ENCODE measurements around the gene C2orf49.

C2orf49 gene

GRCh38 chr2:105371156-105371555 lies 33.8 kb downstream of the C2orf49 start:
- peaks cover 0 to 23% of the 10 kb centered on the region in 2 donors for H3K4me1 ChIP-seq (ENCODE audit: control insufficient read depth in 2 of 2, insufficient read depth in 2 of 2, low read length in 2 of 2)
- H3K36me3 ChIP-seq (ENCODE audit: control insufficient read depth in 2 of 2, insufficient read depth in 2 of 2, low read length in 2 of 2) = peaks cover 35 to 46% of the 10 kb centered on the region in 2 donors

GRCh38 chr2:105371810-105372209 lies 34.5 kb downstream of the C2orf49 start:
- no peak overlapping the region for H3K27ac ChIP-seq (ENCODE audit: low read depth in 2 of 2, low read length in 2 of 2)
- peaks cover 0 to 23% of the 10 kb centered on the region in 2 donors for H3K4me1 ChIP-seq (ENCODE audit: control insufficient read depth in 2 of 2, insufficient read depth in 2 of 2, low read length in 2 of 2)
- no peaks in the 10 kb centered on the region for H3K9me3 ChIP-seq (ENCODE audit: control insufficient read depth in 2 of 2, low read length in 2 of 2)
- no peaks in the 10 kb centered on the region for H3K27me3 ChIP-seq (ENCODE audit: control insufficient read depth in 2 of 2, insufficient read depth in 2 of 2, low read length in 2 of 2)
- no peak overlapping the region for H3K4me3 ChIP-seq (ENCODE audit: low read length in 2 of 2)
- H3K9ac ChIP-seq (ENCODE audit: low read depth in 1 of 2, low read length in 2 of 2) = no peak overlapping the region
- H3K36me3 ChIP-seq (ENCODE audit: control insufficient read depth in 2 of 2, insufficient read depth in 2 of 2, low read length in 2 of 2) = peaks cover 32 to 47% of the 10 kb centered on the region in 2 donors

More at GRCh38 chr2:105371156-105371555, 33.8 kb downstream of the C2orf49 start:
- H3K27me3 ChIP-seq (ENCODE audit: control insufficient read depth in 2 of 2, insufficient read depth in 2 of 2, low read length in 2 of 2) = no peaks in the 10 kb centered on the region
- H3K9me3 ChIP-seq (ENCODE audit: control insufficient read depth in 2 of 2, low read length in 2 of 2) = no peaks in the 10 kb centered on the region
- no peak overlapping the region for H3K27ac ChIP-seq (ENCODE audit: low read depth in 2 of 2, low read length in 2 of 2)
- H3K9ac ChIP-seq (ENCODE audit: low read depth in 1 of 2, low read length in 2 of 2) = no peak overlapping the region
- H3K4me3 ChIP-seq (ENCODE audit: low read length in 2 of 2) = no peak overlapping the region

- Histone ChIP-seq H3K36me3 (ENCODE audit: control insufficient read depth in 2 of 2, insufficient read depth in 2 of 2, low read length in 2 of 2) (peaks cover 28 to 44% of the 10 kb centered on the region in 2 donors), H3K9me3 (ENCODE audit: control insufficient read depth in 2 of 2, low read length in 2 of 2) (no peaks in the 10 kb centered on the region), H3K9ac (ENCODE audit: low read depth in 1 of 2, low read length in 2 of 2) (no peak overlapping the region), H3K4me1 (ENCODE audit: control insufficient read depth in 2 of 2, insufficient read depth in 2 of 2, low read length in 2 of 2) (peaks cover 0 to 21% of the 10 kb centered on the region in 2 donors), H3K27me3 (ENCODE audit: control insufficient read depth in 2 of 2, insufficient read depth in 2 of 2, low read length in 2 of 2) (no peaks in the 10 kb centered on the region), H3K27ac (ENCODE audit: low read depth in 2 of 2, low read length in 2 of 2) (peak overlapping the region; percentile 53 to 69), H3K4me3 (ENCODE audit: low read length in 2 of 2) (no peak overlapping the region)
Observed at GRCh38 chr2:105373344-105373781, 36.0 kb downstream of the C2orf49 start.

- Histone ChIP-seq H3K4me1 (ENCODE audit: control insufficient read depth in 2 of 2, insufficient read depth in 2 of 2, low read length in 2 of 2) (peaks cover 0 to 16% of the 10 kb centered on the region in 2 donors), H3K9me3 (ENCODE audit: control insufficient read depth in 2 of 2, low read length in 2 of 2) (no peaks in the 10 kb centered on the region), H3K9ac (ENCODE audit: low read depth in 1 of 2, low read length in 2 of 2) (no peak overlapping the region), H3K27ac (ENCODE audit: low read depth in 2 of 2, low read length in 2 of 2) (peak overlapping the region; percentile 53 to 69), H3K36me3 (ENCODE audit: control insufficient read depth in 2 of 2, insufficient read depth in 2 of 2, low read length in 2 of 2) (peaks cover 29 to 48% of the 10 kb centered on the region in 2 donors), H3K4me3 (ENCODE audit: low read length in 2 of 2) (no peak overlapping the region), H3K27me3 (ENCODE audit: control insufficient read depth in 2 of 2, insufficient read depth in 2 of 2, low read length in 2 of 2) (no peaks in the 10 kb centered on the region)
Observed at GRCh38 chr2:105373895-105374401, 36.6 kb downstream of the C2orf49 start.

- H3K4me3 ChIP-seq (ENCODE audit: low read length in 2 of 2) = no peak overlapping the region
- no peak overlapping the region for H3K9ac ChIP-seq (ENCODE audit: low read depth in 1 of 2, low read length in 2 of 2)
- H3K4me1 ChIP-seq (ENCODE audit: control insufficient read depth in 2 of 2, insufficient read depth in 2 of 2, low read length in 2 of 2) = peaks cover 3 to 14% of the 10 kb centered on the region in 2 donors
Observed at GRCh38 chr2:105375001-105375561, 37.7 kb downstream of the C2orf49 start.

GRCh38 chr2:105376010-105376409 lies 38.7 kb downstream of the C2orf49 start:
- no peaks in the 10 kb centered on the region for H3K9me3 ChIP-seq (ENCODE audit: control insufficient read depth in 2 of 2, low read length in 2 of 2)
- H3K4me1 ChIP-seq (ENCODE audit: control insufficient read depth in 2 of 2, insufficient read depth in 2 of 2, low read length in 2 of 2) = peaks cover 3 to 16% of the 10 kb centered on the region in 2 donors
- H3K9ac ChIP-seq (ENCODE audit: low read depth in 1 of 2, low read length in 2 of 2) = no peak overlapping the region
- H3K36me3 ChIP-seq (ENCODE audit: control insufficient read depth in 2 of 2, insufficient read depth in 2 of 2, low read length in 2 of 2) = peaks cover 28 to 49% of the 10 kb centered on the region in 2 donors
- H3K27ac ChIP-seq (ENCODE audit: low read depth in 2 of 2, low read length in 2 of 2) = peak overlapping the region; percentile 17 to 28
- H3K4me3 ChIP-seq (ENCODE audit: low read length in 2 of 2) = no peak overlapping the region
- H3K27me3 ChIP-seq (ENCODE audit: control insufficient read depth in 2 of 2, insufficient read depth in 2 of 2, low read length in 2 of 2) = no peaks in the 10 kb centered on the region

More at GRCh38 chr2:105375001-105375561, 37.7 kb downstream of the C2orf49 start:
- Histone ChIP-seq H3K36me3 (ENCODE audit: control insufficient read depth in 2 of 2, insufficient read depth in 2 of 2, low read length in 2 of 2) (peaks cover 29 to 48% of the 10 kb centered on the region in 2 donors), H3K27me3 (ENCODE audit: control insufficient read depth in 2 of 2, insufficient read depth in 2 of 2, low read length in 2 of 2) (no peaks in the 10 kb centered on the region), H3K9me3 (ENCODE audit: control insufficient read depth in 2 of 2, low read length in 2 of 2) (no peaks in the 10 kb centered on the region), H3K27ac (ENCODE audit: low read depth in 2 of 2, low read length in 2 of 2) (peak overlapping the region; percentile 53 to 69)

GRCh38 chr2:105376789-105377240 lies 39.5 kb downstream of the C2orf49 start:
- Histone ChIP-seq H3K27ac (ENCODE audit: low read depth in 2 of 2, low read length in 2 of 2) (no peak overlapping the region), H3K9ac (ENCODE audit: low read depth in 1 of 2, low read length in 2 of 2) (no peak overlapping the region), H3K4me3 (ENCODE audit: low read length in 2 of 2) (no peak overlapping the region), H3K9me3 (ENCODE audit: control insufficient read depth in 2 of 2, low read length in 2 of 2) (no peaks in the 10 kb centered on the region), H3K4me1 (ENCODE audit: control insufficient read depth in 2 of 2, insufficient read depth in 2 of 2, low read length in 2 of 2) (peaks cover 3 to 16% of the 10 kb centered on the region in 2 donors), H3K27me3 (ENCODE audit: control insufficient read depth in 2 of 2, insufficient read depth in 2 of 2, low read length in 2 of 2) (no peaks in the 10 kb centered on the region), H3K36me3 (ENCODE audit: control insufficient read depth in 2 of 2, insufficient read depth in 2 of 2, low read length in 2 of 2) (peaks cover 28 to 52% of the 10 kb centered on the region in 2 donors)

- peaks cover 3 to 16% of the 10 kb centered on the region in 2 donors for H3K4me1 ChIP-seq (ENCODE audit: control insufficient read depth in 2 of 2, insufficient read depth in 2 of 2, low read length in 2 of 2)
- H3K4me3 ChIP-seq (ENCODE audit: low read length in 2 of 2) = no peak overlapping the region
- H3K9ac ChIP-seq (ENCODE audit: low read depth in 1 of 2, low read length in 2 of 2) = no peak overlapping the region
- no peaks in the 10 kb centered on the region for H3K27me3 ChIP-seq (ENCODE audit: control insufficient read depth in 2 of 2, insufficient read depth in 2 of 2, low read length in 2 of 2)
- H3K36me3 ChIP-seq (ENCODE audit: control insufficient read depth in 2 of 2, insufficient read depth in 2 of 2, low read length in 2 of 2) = peaks cover 29 to 53% of the 10 kb centered on the region in 2 donors
- no peaks in the 10 kb centered on the region for H3K9me3 ChIP-seq (ENCODE audit: control insufficient read depth in 2 of 2, low read length in 2 of 2)
- no peak overlapping the region for H3K27ac ChIP-seq (ENCODE audit: low read depth in 2 of 2, low read length in 2 of 2)
Observed at GRCh38 chr2:105377871-105378270, 40.5 kb downstream of the C2orf49 start.

- Histone ChIP-seq H3K27ac (ENCODE audit: low read depth in 2 of 2, low read length in 2 of 2) (no peak overlapping the region), H3K4me3 (ENCODE audit: low read length in 2 of 2) (no peak overlapping the region), H3K4me1 (ENCODE audit: control insufficient read depth in 2 of 2, insufficient read depth in 2 of 2, low read length in 2 of 2) (peaks cover 3 to 15% of the 10 kb centered on the region in 2 donors), H3K36me3 (ENCODE audit: control insufficient read depth in 2 of 2, insufficient read depth in 2 of 2, low read length in 2 of 2) (peaks cover 26 to 51% of the 10 kb centered on the region in 2 donors), H3K27me3 (ENCODE audit: control insufficient read depth in 2 of 2, insufficient read depth in 2 of 2, low read length in 2 of 2) (no peaks in the 10 kb centered on the region), H3K9ac (ENCODE audit: low read depth in 1 of 2, low read length in 2 of 2) (no peak overlapping the region), H3K9me3 (ENCODE audit: control insufficient read depth in 2 of 2, low read length in 2 of 2) (no peaks in the 10 kb centered on the region)
Observed at GRCh38 chr2:105378276-105378840, 41.0 kb downstream of the C2orf49 start.

GRCh38 chr2:105378921-105379383 lies 41.6 kb downstream of the C2orf49 start:
- no peaks in the 10 kb centered on the region for H3K9me3 ChIP-seq (ENCODE audit: control insufficient read depth in 2 of 2, low read length in 2 of 2)
- no peak overlapping the region for H3K9ac ChIP-seq (ENCODE audit: low read depth in 1 of 2, low read length in 2 of 2)
- H3K4me3 ChIP-seq (ENCODE audit: low read length in 2 of 2) = no peak overlapping the region
- H3K36me3 ChIP-seq (ENCODE audit: control insufficient read depth in 2 of 2, insufficient read depth in 2 of 2, low read length in 2 of 2) = peaks cover 25 to 47% of the 10 kb centered on the region in 2 donors
- H3K4me1 ChIP-seq (ENCODE audit: control insufficient read depth in 2 of 2, insufficient read depth in 2 of 2, low read length in 2 of 2) = peaks cover 3 to 15% of the 10 kb centered on the region in 2 donors
- no peaks in the 10 kb centered on the region for H3K27me3 ChIP-seq (ENCODE audit: control insufficient read depth in 2 of 2, insufficient read depth in 2 of 2, low read length in 2 of 2)
- no peak overlapping the region for H3K27ac ChIP-seq (ENCODE audit: low read depth in 2 of 2, low read length in 2 of 2)

All from mucosa of rectum (tissue), 2 donors.